PFSK-1 (cell line): ENCODE measurements around the gene FRMD4A.

Experiments
- FOXP2 ChIP-seq: optimal IDR thresholded peaks from 2 replicates; pipeline ENCODE3; 2011; ENCODE audit warnings: borderline replicate concordance, control low read depth, inconsistent platforms; ENCODE audit not compliant: insufficient read depth; ENCODE audit errors: extremely low read length, extremely low read depth
- POLR2AphosphoS5 ChIP-seq: IDR thresholded peaks from 2 replicates; pipeline ENCODE4 v1.6.1; 2012; ENCODE audit warnings: low read depth, mild to moderate bottlenecking, control low read depth, low read length, moderate library complexity
- REST ChIP-seq, 2 experiments: IDR thresholded peaks; 2 replicates each; pipeline versions ENCODE4 v1.6.1 to v1.8.0; 2011 to 2012; ENCODE audit warnings: low read depth in 2 of 2, low read length in 2 of 2, control low read depth in 1 of 2, inconsistent platforms in 1 of 2, mild to moderate bottlenecking in 1 of 2, moderate library complexity in 1 of 2; ENCODE audit not compliant: insufficient read depth in 1 of 2
- SIN3A ChIP-seq: IDR thresholded peaks from 2 replicates; pipeline ENCODE4 v1.6.1; 2012; ENCODE audit warnings: mild to moderate bottlenecking, low read length, moderate library complexity, borderline replicate concordance; ENCODE audit not compliant: insufficient read depth
- TAF1 ChIP-seq: IDR thresholded peaks from 2 replicates; pipeline ENCODE4 v1.6.1; 2012; ENCODE audit warnings: low read length, control low read depth, borderline replicate concordance; ENCODE audit not compliant: insufficient read depth

FRMD4A gene

GRCh38 chr10:13761490-13762091 is 569.1 kb downstream of the FRMD4A start:
- TF ChIP-seq TAF1 (no peak), SIN3A (no peak), FOXP2 (no peak), REST (IDR thresholded peaks at IDR 0.05; ENCODE audit: insufficient read depth in 1 of 2, low read depth in 2 of 2, low read length in 2 of 2) (no peak), POLR2AphosphoS5 (no peak)

DNA sequence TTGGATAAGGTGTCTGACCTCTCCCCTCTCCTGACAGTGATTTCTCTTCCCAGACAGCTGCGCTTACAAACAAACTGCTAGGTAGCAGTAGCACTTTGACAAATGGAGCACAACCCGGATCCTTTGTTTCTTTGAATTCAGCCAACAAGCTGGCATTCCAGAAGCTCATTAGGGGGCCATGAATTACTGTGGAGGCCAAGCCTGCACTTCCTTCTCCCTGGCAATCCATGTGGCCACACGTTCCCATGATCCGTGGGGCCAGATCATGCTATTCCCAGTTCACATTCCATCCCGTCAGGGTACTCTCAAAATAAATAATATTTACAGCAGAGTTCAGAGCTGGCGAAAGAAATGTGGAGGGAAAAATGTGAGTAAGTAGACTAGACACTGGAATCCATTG is 571.6 kb downstream of the FRMD4A start:
- no peak for TF ChIP-seq TAF1
- TF ChIP-seq REST (IDR thresholded peaks at IDR 0.05; ENCODE audit: insufficient read depth in 1 of 2, low read depth in 2 of 2, low read length in 2 of 2) = no peak
- TF ChIP-seq FOXP2 = no peak
- TF ChIP-seq SIN3A = no peak
- TF ChIP-seq POLR2AphosphoS5 = no peak

GRCh38 chr10:13758756-13759155 is 572.0 kb downstream of the FRMD4A start:
- TF ChIP-seq FOXP2 (no peak), TAF1 (no peak), POLR2AphosphoS5 (no peak), REST (IDR thresholded peaks at IDR 0.05; ENCODE audit: insufficient read depth in 1 of 2, low read depth in 2 of 2, low read length in 2 of 2) (no peak)

- TF ChIP-seq FOXP2 = no peak
- TF ChIP-seq TAF1 = no peak
- no peak for TF ChIP-seq POLR2AphosphoS5
These were observed 572.4 kb downstream of the FRMD4A start for GRCh38 chr10:13758312-13758711.

DNA sequence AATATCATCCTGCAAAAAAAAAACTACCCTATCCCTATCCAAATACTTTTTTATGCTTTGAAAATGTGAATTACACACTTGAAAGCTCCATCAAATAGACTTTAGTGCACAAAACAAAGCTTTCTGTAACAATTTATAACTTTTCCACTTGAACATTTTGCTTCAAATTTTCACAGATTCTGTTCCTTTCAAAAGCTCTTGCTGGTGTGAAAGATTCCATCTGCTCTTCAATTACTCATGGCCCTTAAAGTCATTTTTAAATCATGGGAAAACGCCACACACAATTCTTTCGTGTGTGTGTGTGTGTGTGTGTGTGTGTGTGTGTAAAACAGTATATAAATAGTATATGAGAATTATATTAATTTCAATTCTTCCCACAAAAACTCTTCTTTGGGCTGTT is 576.4 kb downstream of the FRMD4A start:
- TF ChIP-seq FOXP2 (no peak), TAF1 (no peak), SIN3A (no peak), POLR2AphosphoS5 (no peak), REST (IDR thresholded peaks at IDR 0.05; ENCODE audit: insufficient read depth in 1 of 2, low read depth in 2 of 2, low read length in 2 of 2) (no peak)
